ENCODE measurements around the gene NOX5. TPM values are rescaled to one million over a fixed set of nuclear protein-coding genes. Genes with fewer than 3 reads are reported as not detected.

NOX5 gene
- total RNA-seq, 1 donor from 2014 or later: 0.09 TPM

DNA sequence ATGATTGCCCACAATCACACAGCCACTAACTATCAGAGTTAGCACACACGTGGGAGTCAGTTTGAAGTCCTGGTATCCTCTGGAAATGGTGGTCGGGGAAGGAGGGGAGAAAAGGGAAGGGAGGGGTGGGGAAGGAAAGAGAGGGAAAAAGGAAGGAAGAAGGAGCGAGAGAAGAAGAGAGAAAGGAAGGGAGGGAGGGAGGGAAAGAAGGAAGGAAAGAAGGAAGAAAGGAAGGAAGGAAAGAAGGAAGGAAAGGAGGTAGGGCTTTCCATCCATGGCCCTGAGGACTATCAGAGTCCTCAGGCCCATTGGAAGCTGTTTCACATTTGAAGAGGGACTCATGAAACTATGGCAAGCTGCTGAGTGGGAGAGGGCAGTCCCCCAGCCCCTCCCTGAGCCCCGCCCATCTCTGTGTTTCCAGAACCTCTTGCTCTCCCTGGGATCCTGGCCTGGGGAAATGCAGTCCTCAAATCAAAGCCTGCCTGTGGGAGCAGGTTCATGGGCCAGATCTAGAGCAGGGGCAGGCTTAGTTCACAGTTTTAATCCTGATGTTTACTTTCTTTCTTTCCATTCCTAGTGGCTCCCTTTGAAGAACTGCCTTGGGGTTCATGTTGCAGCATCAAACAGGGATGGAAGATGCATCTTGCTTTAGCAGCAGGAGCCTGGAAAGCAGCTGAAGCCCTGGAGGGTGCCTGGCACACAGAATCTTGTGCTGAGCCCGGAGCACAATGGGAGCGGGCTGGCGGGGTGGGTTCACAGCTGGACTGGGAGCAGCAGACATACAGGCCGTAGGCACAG, 79.8 kb downstream of the NOX5 start:
- no peak overlapping the region for H3K4me3 ChIP-seq (ENCODE audit: insufficient read depth, low read depth, low read length)
- H3K9me3 ChIP-seq (ENCODE audit: insufficient read depth, low read depth, low read length): peaks cover 3% of the 10 kb centered on the region
- H3K9ac ChIP-seq (ENCODE audit: low read length): no peak overlapping the region
- H4K20me1 ChIP-seq (ENCODE audit: insufficient read depth, low read length): no peaks in the 10 kb centered on the region
- H3K4me1 ChIP-seq (ENCODE audit: insufficient read depth, low read length): peaks cover 10% of the 10 kb centered on the region
- no peaks in the 10 kb centered on the region for H3K36me3 ChIP-seq (ENCODE audit: insufficient read depth, low read length)
- H2AFZ ChIP-seq (ENCODE audit: low read depth, low read length): no peak overlapping the region
- no peak overlapping the region for H3K4me2 ChIP-seq (ENCODE audit: low read length)
- no peak overlapping the region for H3K27ac ChIP-seq (ENCODE audit: low read depth, low read length)
- TF ChIP-seq, protein P1, sequence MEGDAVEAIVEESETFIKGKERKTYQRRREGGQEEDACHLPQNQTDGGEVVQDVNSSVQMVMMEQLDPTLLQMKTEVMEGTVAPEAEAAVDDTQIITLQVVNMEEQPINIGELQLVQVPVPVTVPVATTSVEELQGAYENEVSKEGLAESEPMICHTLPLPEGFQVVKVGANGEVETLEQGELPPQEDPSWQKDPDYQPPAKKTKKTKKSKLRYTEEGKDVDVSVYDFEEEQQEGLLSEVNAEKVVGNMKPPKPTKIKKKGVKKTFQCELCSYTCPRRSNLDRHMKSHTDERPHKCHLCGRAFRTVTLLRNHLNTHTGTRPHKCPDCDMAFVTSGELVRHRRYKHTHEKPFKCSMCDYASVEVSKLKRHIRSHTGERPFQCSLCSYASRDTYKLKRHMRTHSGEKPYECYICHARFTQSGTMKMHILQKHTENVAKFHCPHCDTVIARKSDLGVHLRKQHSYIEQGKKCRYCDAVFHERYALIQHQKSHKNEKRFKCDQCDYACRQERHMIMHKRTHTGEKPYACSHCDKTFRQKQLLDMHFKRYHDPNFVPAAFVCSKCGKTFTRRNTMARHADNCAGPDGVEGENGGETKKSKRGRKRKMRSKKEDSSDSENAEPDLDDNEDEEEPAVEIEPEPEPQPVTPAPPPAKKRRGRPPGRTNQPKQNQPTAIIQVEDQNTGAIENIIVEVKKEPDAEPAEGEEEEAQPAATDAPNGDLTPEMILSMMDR (IDR thresholded peaks at IDR 0.05; ENCODE audit: insufficient read depth, low read depth, low read length): no peak
- TF ChIP-seq EZH2 (IDR thresholded peaks at IDR 0.05; ENCODE audit: insufficient read depth, low read length): no peak
- Mint-ChIP-seq H3K27ac (ENCODE audit: unreplicated experiment) (no peak overlapping the region), H3K27me3 (ENCODE audit: low read depth, unreplicated experiment) (peaks cover 50% of the 10 kb centered on the region), H3K36me3 (ENCODE audit: low read depth, unreplicated experiment) (no peaks in the 10 kb centered on the region), H3K9me3 (ENCODE audit: unreplicated experiment) (peaks cover 1% of the 10 kb centered on the region), H3K4me1 (ENCODE audit: low read depth, unreplicated experiment) (peaks cover 6% of the 10 kb centered on the region), H3K4me3 (ENCODE audit: unreplicated experiment) (no peak overlapping the region)
- DNase-seq (ENCODE audit: low read depth) (no peak), FAIRE-seq (no peak)
- no peaks in the 10 kb centered on the region for H3K79me2 ChIP-seq (ENCODE audit: insufficient read depth, low read length)
- H3K27me3 ChIP-seq (ENCODE audit: insufficient read depth, low read length): peaks cover 23% of the 10 kb centered on the region

DNA sequence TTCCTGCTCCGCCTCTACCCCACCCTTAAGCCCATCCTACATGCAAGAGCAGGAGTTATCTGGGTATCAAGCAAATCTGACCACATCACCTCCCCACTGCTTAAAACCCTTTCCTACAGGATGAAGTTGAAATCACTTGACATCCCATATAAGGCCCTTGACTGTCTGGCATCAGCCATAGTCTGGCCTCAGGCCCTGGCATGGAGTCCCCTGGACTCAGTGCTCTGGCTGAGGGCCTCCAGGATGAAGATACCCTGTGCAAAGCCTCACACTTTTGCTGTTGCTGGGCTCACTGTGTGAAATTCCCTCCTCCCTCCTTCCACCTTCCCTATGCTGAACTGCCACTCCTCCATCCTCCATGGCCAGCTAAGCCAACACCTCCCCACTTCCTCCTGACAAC, 80.8 kb downstream of the NOX5 start:
- Histone ChIP-seq H3K4me2 (ENCODE audit: low read length) (no peak overlapping the region), H3K27me3 (ENCODE audit: insufficient read depth, low read length) (peaks cover 23% of the 10 kb centered on the region), H3K79me2 (ENCODE audit: insufficient read depth, low read length) (no peaks in the 10 kb centered on the region), H3K4me1 (ENCODE audit: insufficient read depth, low read length) (peaks cover 10% of the 10 kb centered on the region), H3K4me3 (ENCODE audit: insufficient read depth, low read depth, low read length) (no peak overlapping the region), H3K36me3 (ENCODE audit: insufficient read depth, low read length) (no peaks in the 10 kb centered on the region), H2AFZ (ENCODE audit: low read depth, low read length) (no peak overlapping the region), H3K9me3 (ENCODE audit: insufficient read depth, low read depth, low read length) (peaks cover 3% of the 10 kb centered on the region), H4K20me1 (ENCODE audit: insufficient read depth, low read length) (no peaks in the 10 kb centered on the region), H3K27ac (ENCODE audit: low read depth, low read length) (no peak overlapping the region), H3K9ac (ENCODE audit: low read length) (no peak overlapping the region)
- Mint-ChIP-seq H3K4me3 (ENCODE audit: unreplicated experiment) (no peak overlapping the region), H3K4me1 (ENCODE audit: low read depth, unreplicated experiment) (peaks cover 6% of the 10 kb centered on the region), H3K27me3 (ENCODE audit: low read depth, unreplicated experiment) (peaks cover 44% of the 10 kb centered on the region), H3K27ac (ENCODE audit: unreplicated experiment) (no peak overlapping the region), H3K36me3 (ENCODE audit: low read depth, unreplicated experiment) (no peaks in the 10 kb centered on the region), H3K9me3 (ENCODE audit: unreplicated experiment) (peaks cover 1% of the 10 kb centered on the region)
- TF ChIP-seq EZH2 (IDR thresholded peaks at IDR 0.05; ENCODE audit: insufficient read depth, low read length): no peak
- TF ChIP-seq, protein P1 (IDR thresholded peaks at IDR 0.05; ENCODE audit: insufficient read depth, low read depth, low read length): no peak
- FAIRE-seq (no peak), DNase-seq (ENCODE audit: low read depth) (no peak)

DNA sequence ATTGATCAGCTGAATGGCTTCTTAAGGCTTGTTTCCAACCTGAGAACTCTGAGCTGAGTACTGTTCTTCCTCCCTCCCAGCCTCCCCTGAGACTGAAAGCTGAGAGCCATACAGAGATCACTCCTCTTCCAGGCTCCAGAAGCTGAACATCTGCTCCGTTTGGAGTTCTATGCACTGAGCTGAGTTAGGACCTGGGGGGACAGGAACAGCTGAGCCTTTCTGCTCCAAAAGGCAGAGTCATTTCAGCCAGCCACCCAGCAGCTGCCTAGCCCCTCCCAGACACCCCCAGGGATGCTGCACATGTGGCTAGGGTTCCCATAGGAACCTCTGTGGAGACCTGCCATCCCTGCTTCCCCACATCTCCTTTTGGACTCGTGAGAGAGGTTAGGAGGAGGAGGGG, 81.7 kb downstream of the NOX5 start:
- Histone ChIP-seq H3K9ac (ENCODE audit: low read length) (no peak overlapping the region), H4K20me1 (ENCODE audit: insufficient read depth, low read length) (no peaks in the 10 kb centered on the region), H3K27ac (ENCODE audit: low read depth, low read length) (no peak overlapping the region), H3K4me3 (ENCODE audit: insufficient read depth, low read depth, low read length) (no peak overlapping the region), H3K79me2 (ENCODE audit: insufficient read depth, low read length) (no peaks in the 10 kb centered on the region), H3K4me2 (ENCODE audit: low read length) (no peak overlapping the region), H3K9me3 (ENCODE audit: insufficient read depth, low read depth, low read length) (peaks cover 3% of the 10 kb centered on the region), H3K4me1 (ENCODE audit: insufficient read depth, low read length) (peaks cover 10% of the 10 kb centered on the region), H2AFZ (ENCODE audit: low read depth, low read length) (no peak overlapping the region), H3K36me3 (ENCODE audit: insufficient read depth, low read length) (no peaks in the 10 kb centered on the region), H3K27me3 (ENCODE audit: insufficient read depth, low read length) (peaks cover 24% of the 10 kb centered on the region)
- FAIRE-seq (no peak), DNase-seq (ENCODE audit: low read depth) (no peak)
- H3K36me3 Mint-ChIP-seq (ENCODE audit: low read depth, unreplicated experiment): no peaks in the 10 kb centered on the region
- no peak overlapping the region for H3K4me3 Mint-ChIP-seq (ENCODE audit: unreplicated experiment)
- H3K9me3 Mint-ChIP-seq (ENCODE audit: unreplicated experiment): peaks cover 1% of the 10 kb centered on the region
- peaks cover 6% of the 10 kb centered on the region for H3K4me1 Mint-ChIP-seq (ENCODE audit: low read depth, unreplicated experiment)
- peaks cover 46% of the 10 kb centered on the region for H3K27me3 Mint-ChIP-seq (ENCODE audit: low read depth, unreplicated experiment)
- H3K27ac Mint-ChIP-seq (ENCODE audit: unreplicated experiment): no peak overlapping the region
- TF ChIP-seq EZH2 (IDR thresholded peaks at IDR 0.05; ENCODE audit: insufficient read depth, low read length): no peak
- TF ChIP-seq, protein P1 (IDR thresholded peaks at IDR 0.05; ENCODE audit: insufficient read depth, low read depth, low read length): no peak
